ENCODE results near the gene ZIC4. TPM values are rescaled to one million over a fixed set of nuclear protein-coding genes. Genes with fewer than 3 reads are reported as not detected.

The ZIC4 gene
- total and polyA plus RNA-seq, 2 of the 8 experiments (the other 6 are each of a cell fraction or from before 2014, with no cell fraction given): 0.03 to 0.13 TPM

- H3K56ac ChIP-seq (replicated peaks; ENCODE audit: insufficient read length, low read depth, low read length): no peak overlapping the region
- no peak overlapping the region for H2BK5ac ChIP-seq (ENCODE audit: low read depth, low read length)
- peaks cover 0 to 3% of the 10 kb centered on the region in 2 experiments for H4K20me1 ChIP-seq (replicated peaks in 1 of 2; ENCODE audit: control insufficient read depth in 1 of 2, insufficient read depth in 2 of 2, low read length in 2 of 2)
- 19% methylated on average over 23 of the region's 23 CpGs; no CpG with 5 or more reads in 1 of the 2 experiments for WGBS, 2 experiments (ENCODE audit: extremely low coverage in 1 of 2, insufficient coverage in 1 of 2, insufficient read length in 1 of 2, insufficient replicate concordance in 2 of 2, low coverage in 1 of 2, low lambda C conversion rate in 2 of 2, missing lambda C conversion rate in 1 of 2)
- H4K5ac ChIP-seq (ENCODE audit: insufficient read length, low read depth, low read length): no peak overlapping the region
- peaks cover 13 to 44% (median 29%) of the 10 kb centered on the region in 4 experiments for H3K4me1 ChIP-seq (replicated peaks in 1 of 4; ENCODE audit: control insufficient read depth in 3 of 4, insufficient read depth in 4 of 4, low read length in 3 of 4)
- H3K9ac ChIP-seq (replicated peaks in 1 of 4; ENCODE audit: extremely low read depth in 1 of 4, low read depth in 3 of 4, low read length in 3 of 4): no peak overlapping the region
- DNase-seq (ENCODE audit: low read depth in 1 of 2, low spot score in 2 of 2): peak in 1 of 2 experiments; percentile 54
- peak overlapping the region in 2 of 4 experiments; percentile 7 to 49; a peak in 4 of 8 replicates for H3K4me3 ChIP-seq (ENCODE audit: extremely low read depth in 1 of 4, insufficient read depth in 2 of 4, low read depth in 3 of 4, low read length in 4 of 4)
- no peak overlapping the region for H2AK5ac ChIP-seq (ENCODE audit: low read depth, low read length)
- H2BK15ac ChIP-seq (ENCODE audit: low read length): no peak overlapping the region
- no peaks in the 10 kb centered on the region for H3K9me3 ChIP-seq (ENCODE audit: insufficient read depth in 2 of 2, low read depth in 1 of 2, low read length in 1 of 2)
- H4K91ac ChIP-seq (replicated peaks; ENCODE audit: insufficient read length, low read length): no peak overlapping the region
- no peak overlapping the region for H2BK120ac ChIP-seq (replicated peaks; ENCODE audit: low read depth, low read length)
- H3K14ac ChIP-seq (ENCODE audit: insufficient read length): no peak overlapping the region
- TF ChIP-seq EZH2 (IDR thresholded peaks at IDR 0.05; ENCODE audit: low read depth, low read length, severe bottlenecking) (peak; percentile 60), ASH2L (IDR thresholded peaks at IDR 0.05; ENCODE audit: low read length) (peak; percentile 6), RNF2 (IDR thresholded peaks at IDR 0.05; ENCODE audit: borderline replicate concordance, low read depth, low read length, missing control alignments, poor library complexity, severe bottlenecking) (peak; percentile 79), CBX5 (IDR thresholded peaks at IDR 0.05; ENCODE audit: low read depth, low read length) (no peak), TBP (IDR thresholded peaks at IDR 0.05; ENCODE audit: low read depth, low read length) (no peak), KDM4A (IDR thresholded peaks at IDR 0.05; ENCODE audit: low read depth, low read length, severe bottlenecking) (peak; percentile 27), RAD21 (IDR thresholded peaks at IDR 0.05 in 1 of 2, conservative IDR thresholded peaks at IDR 0.05 in 1 of 2; ENCODE audit: low read depth in 2 of 2, low read length in 2 of 2) (0 out of 4 replicates have a peak, but pooled peaks of 1 of the 2 experiments have one; percentile 1), SUZ12 (IDR thresholded peaks at IDR 0.05; ENCODE audit: low read length) (peak; percentile 69)
- no peak for FAIRE-seq
- H3K4ac ChIP-seq (replicated peaks; ENCODE audit: insufficient read length, low read depth, low read length): no peak overlapping the region
- no peaks in the 10 kb centered on the region for H3K79me2 ChIP-seq (ENCODE audit: control insufficient read depth in 1 of 2, insufficient read depth in 2 of 2, low read length in 2 of 2)
- no peaks in the 10 kb centered on the region for H3K79me1 ChIP-seq (ENCODE audit: low read depth, low read length)
- CTCF ChIA-PET (ENCODE audit: partially characterized antibody): interaction anchor here (0.6 to 27.3 kb wide), 25 partner anchors 11 to 701 kb away, joined by 3 to 485 read pairs (median 5); partner anchors contain the start of genes ZIC1 and ZIC4
- peaks cover 64 to 87% (median 80%) of the 10 kb centered on the region in 4 experiments for H3K27me3 ChIP-seq (replicated peaks in 1 of 4; ENCODE audit: control insufficient read depth in 3 of 4, extremely low read depth in 1 of 4, insufficient read depth in 3 of 4, low read length in 3 of 4)
- no peak overlapping the region for H3K27ac ChIP-seq (ENCODE audit: low read depth, low read length)
- H3K23ac ChIP-seq (ENCODE audit: insufficient read length): no peak overlapping the region
- no peak overlapping the region for H2BK20ac ChIP-seq (ENCODE audit: low read length)
- no peaks in the 10 kb centered on the region; the same call in 1 of the 2 replicates for H3K23me2 ChIP-seq (ENCODE audit: low read depth, low read length)
- peak overlapping the region; percentile 63 to 76 for H3K4me2 ChIP-seq (ENCODE audit: insufficient read depth in 1 of 2, low read depth in 2 of 2, low read length in 2 of 2)
- H2AFZ ChIP-seq (ENCODE audit: low read length): no peak overlapping the region
- POLR2A ChIA-PET (ENCODE audit: partially characterized antibody): interaction anchor here (1.5 to 1.6 kb wide), 2 partner anchors 9 to 12 kb away, joined by 3 read pairs; no protein-coding TSS in a partner anchor
- peak overlapping the region; percentile 29; the same call in 1 of the 2 replicates for H2BK12ac ChIP-seq (ENCODE audit: low read depth, low read length)
- H3K36me3 ChIP-seq (ENCODE audit: control insufficient read depth in 2 of 4, insufficient read depth in 4 of 4, low read length in 3 of 4): no peaks in the 10 kb centered on the region
- H4K8ac ChIP-seq (ENCODE audit: extremely low read depth, insufficient read depth, low read length): no peak overlapping the region
- 0 out of 2 replicates have a peak overlapping the region, but pooled peaks have one; percentile 67 for H3K18ac ChIP-seq (ENCODE audit: extremely low read depth, low read length)
Observed at GRCh38 chr3:147385059-147386012, 21.0 kb downstream of the ZIC4 start.

All from H1 (cell line).